Ishikawa (cell line): ENCODE data around the gene CEACAM21.
A peak's percentile ranks its signal among the peaks of the same experiment; 100 is the strongest.

Experiments
- CEBPB ChIP-seq: IDR thresholded peaks from 2 replicates; pipeline ENCODE4 v1.6.1; 2012
- CREB1 ChIP-seq: IDR thresholded peaks from 2 replicates; pipeline ENCODE4 v1.6.1; 2012; ENCODE audit warnings: low read depth
- EGR1 ChIP-seq: IDR thresholded peaks from 2 replicates; pipeline ENCODE4 v1.6.1; 2012
- EP300 ChIP-seq: IDR thresholded peaks from 2 replicates; pipeline ENCODE4 v1.6.1; 2012; ENCODE audit warnings: borderline replicate concordance
- FOXM1 ChIP-seq: IDR thresholded peaks from 2 replicates; pipeline ENCODE4 v1.6.1; 2012; ENCODE audit warnings: low read depth, borderline replicate concordance
- MAX ChIP-seq: IDR thresholded peaks from 2 replicates; pipeline ENCODE4 v1.6.1; 2012
- NFIC ChIP-seq: IDR thresholded peaks from 2 replicates; pipeline ENCODE4 v1.6.1; 2012
- RAD21 ChIP-seq: IDR thresholded peaks from 2 replicates; pipeline ENCODE4 v1.6.1; 2012; ENCODE audit warnings: low read depth
- REST ChIP-seq: IDR thresholded peaks from 2 replicates; pipeline ENCODE4 v1.6.1; 2012; ENCODE audit warnings: low read depth, mild to moderate bottlenecking
- TAF1 ChIP-seq: IDR thresholded peaks from 2 replicates; pipeline ENCODE4 v1.6.1; 2012; ENCODE audit warnings: low read depth, mild to moderate bottlenecking
- TCF12 ChIP-seq: IDR thresholded peaks from 2 replicates; pipeline ENCODE4 v1.6.1; 2012; ENCODE audit warnings: low read depth
- TEAD4 ChIP-seq: IDR thresholded peaks from 2 replicates; pipeline ENCODE4 v1.6.1; 2012
- USF1 ChIP-seq: IDR thresholded peaks from 2 replicates; pipeline ENCODE4 v1.6.1; 2012
- YY1 ChIP-seq: IDR thresholded peaks from 2 replicates; pipeline ENCODE4 v1.6.1; 2012; ENCODE audit warnings: low read depth
- ZBTB7A ChIP-seq: IDR thresholded peaks from 2 replicates; pipeline ENCODE4 v1.6.1; 2012; ENCODE audit warnings: low read depth

CEACAM21 gene

GRCh38 chr19:41570179-41570578 lies 5.8 kb upstream of the CEACAM21 start:
- TF ChIP-seq EGR1 (no peak), REST (no peak), TEAD4 (no peak), CEBPB (no peak), CREB1 (no peak), EP300 (no peak), TCF12 (no peak), TAF1 (no peak), RAD21 (no peak), NFIC (no peak), USF1 (no peak)

GRCh38 chr19:41570639-41571112 lies 5.3 kb upstream of the CEACAM21 start:
- TF ChIP-seq CREB1: no peak
- peak; percentile 83 for TF ChIP-seq RAD21
- no peak for TF ChIP-seq FOXM1
- no peak for TF ChIP-seq TAF1

GRCh38 chr19:41577144-41577830 lies 1.3 kb downstream of the CEACAM21 start:
- TF ChIP-seq NFIC (no peak), TCF12 (no peak), MAX (no peak), TAF1 (no peak)

GRCh38 chr19:41577833-41578232 lies 1.9 kb downstream of the CEACAM21 start:
- TF ChIP-seq NFIC: no peak
- TF ChIP-seq USF1: no peak
- no peak for TF ChIP-seq RAD21
- TF ChIP-seq REST: no peak
- TF ChIP-seq TEAD4: no peak
- TF ChIP-seq TAF1: no peak
- TF ChIP-seq EP300: no peak
- TF ChIP-seq FOXM1: no peak
- no peak for TF ChIP-seq YY1
- no peak for TF ChIP-seq ZBTB7A
- TF ChIP-seq EGR1: no peak
- TF ChIP-seq MAX: no peak
- TF ChIP-seq CREB1: no peak
- no peak for TF ChIP-seq CEBPB
- TF ChIP-seq TCF12: no peak

- TF ChIP-seq MAX: no peak
- no peak for TF ChIP-seq NFIC
- no peak for TF ChIP-seq TCF12
- TF ChIP-seq USF1: no peak
- no peak for TF ChIP-seq CEBPB
- no peak for TF ChIP-seq FOXM1
- no peak for TF ChIP-seq ZBTB7A
- no peak for TF ChIP-seq YY1
- TF ChIP-seq CREB1: no peak
- no peak for TF ChIP-seq TAF1
- TF ChIP-seq EP300: no peak
- TF ChIP-seq TEAD4: no peak
- no peak for TF ChIP-seq RAD21
- no peak for TF ChIP-seq EGR1
Measured at GRCh38 chr19:41578886-41579285, 2.9 kb downstream of the CEACAM21 start.

GRCh38 chr19:41584260-41584810 lies 8.4 kb downstream of the CEACAM21 start:
- TF ChIP-seq ZBTB7A: no peak
